Lower leg skin (tissue), 4 donors: ENCODE measurements around the gene RPP38. TPM values are rescaled to one million over a fixed set of nuclear protein-coding genes. Genes with fewer than 3 reads are reported as not detected.
A peak's percentile ranks its signal among the peaks of the same experiment; 100 is the strongest.

Experiments
- DNase-seq, 2 donors: peaks; one replicate each; pipeline ENCODE4 v3.0.0-alpha.2; 2019; ENCODE audit warnings: low spot score in 2 of 2
- H3K4me3 ChIP-seq: fragments of 200-600 bp; sonication (generic); 2 replicates; pipeline ENCODE4 v1.5.1; 2017; ENCODE audit warnings: mild to moderate bottlenecking, low read depth; ENCODE audit not compliant: poor library complexity, severe bottlenecking
- CTCF ChIP-seq, 3 donors: fragments of 450-650 bp; IDR thresholded peaks; one replicate each; pipeline ENCODE4 v1.5.1; 2016; ENCODE audit warnings: antibody characterized with exemption in 3 of 3, mild to moderate bottlenecking in 3 of 3, moderate library complexity in 2 of 3
- POLR2A ChIP-seq, 2 donors: fragments of 450-650 bp; IDR thresholded peaks; one replicate each; pipeline ENCODE4 v1.6.1; 2016 to 2017; ENCODE audit warnings: antibody characterized with exemption in 2 of 2, mild to moderate bottlenecking in 1 of 2, moderate library complexity in 1 of 2
- WGBS, 2 donors: methylation state at CpG; one replicate each; pipeline ENCODE4 v1.1.5; 2018; 5-methylcytosine and 5-hydroxymethylcytosine counted together
- intact Hi-C: fragments of 100-400 bp; cut with DNase I; formaldehyde crosslinking; loops from one replicate; pipeline ENCODE4 v1.15.0; 2023; ENCODE audit warnings: low total_unique reads
- total RNA-seq, 4 donors: library from RNA; depleted of rRNA; stranded (reverse); fragments of >200 nt; gene quantifications; one replicate each; pipeline ENCODE4 v1.1.0, GENCODE V29; 2016

The RPP38 gene
- total RNA-seq, 4 donors from 2014 or later, result 12.6 to 14.9 (median 14.3) TPM

GRCh38 chr10:15144788-15145187 is 47.6 kb downstream of the RPP38 start:
- intact Hi-C loops, result no loop called here
- DNase-seq, result no peak
- TF ChIP-seq CTCF (IDR thresholded peaks at IDR 0.05), result no peak
- no peak for TF ChIP-seq POLR2A (IDR thresholded peaks at IDR 0.05)
- no peak overlapping the region for H3K4me3 ChIP-seq
- 70 to 81% methylated on average over 4 of the region's 4 CpGs for WGBS, 2 donors

- no peak for TF ChIP-seq POLR2A (IDR thresholded peaks at IDR 0.05)
- no peak for TF ChIP-seq CTCF (IDR thresholded peaks at IDR 0.05)
- intact Hi-C loops, result no loop called here
- no peak for DNase-seq
- WGBS, 2 donors, result 82 to 85% methylated on average over 7 of the region's 7 CpGs
- no peak overlapping the region for H3K4me3 ChIP-seq
Measured at GRCh38 chr10:15146366-15146765, 49.2 kb downstream of the RPP38 start.

GRCh38 chr10:15147594-15148392 is 50.6 kb downstream of the RPP38 start:
- TF ChIP-seq POLR2A (IDR thresholded peaks at IDR 0.05), result no peak
- TF ChIP-seq CTCF (IDR thresholded peaks at IDR 0.05), result no peak
- intact Hi-C loops, result no loop called here
- peak in 1 of 2 donors; percentile 32 for DNase-seq
- 86 to 88% methylated on average over 4 of the region's 4 CpGs for WGBS, 2 donors
- no peak overlapping the region for H3K4me3 ChIP-seq

GRCh38 chr10:15149042-15149771 is 52.1 kb downstream of the RPP38 start:
- 84 to 91% methylated on average over 10 of the region's 10 CpGs for WGBS, 2 donors
- intact Hi-C loops, result no loop called here
- no peak for TF ChIP-seq CTCF (IDR thresholded peaks at IDR 0.05)
- TF ChIP-seq POLR2A (IDR thresholded peaks at IDR 0.05), result no peak
- peak in 1 of 2 donors; percentile 15 for DNase-seq
- H3K4me3 ChIP-seq, result no peak overlapping the region

GRCh38 chr10:15150563-15150962 is 53.4 kb downstream of the RPP38 start:
- 93 to 97% methylated on average over 7 of the region's 7 CpGs for WGBS, 2 donors
- no peak overlapping the region for H3K4me3 ChIP-seq
- intact Hi-C loops, result no loop called here
- peak in 1 of 2 donors; percentile 12 for DNase-seq
- no peak for TF ChIP-seq POLR2A (IDR thresholded peaks at IDR 0.05)
- TF ChIP-seq CTCF (IDR thresholded peaks at IDR 0.05), result no peak
